Measurements from ENCODE around the gene SIDT2.

The SIDT2 gene

GRCh38 chr11:117187799-117188481, 9.4 kb downstream of the SIDT2 start:
- POLR2A ChIA-PET: interaction anchor here (0.6 to 1.4 kb wide), 2 partner anchors 8 to 43 kb away, joined by 5 read pairs; no protein-coding TSS in a partner anchor
- TF ChIP-seq, protein P1, sequence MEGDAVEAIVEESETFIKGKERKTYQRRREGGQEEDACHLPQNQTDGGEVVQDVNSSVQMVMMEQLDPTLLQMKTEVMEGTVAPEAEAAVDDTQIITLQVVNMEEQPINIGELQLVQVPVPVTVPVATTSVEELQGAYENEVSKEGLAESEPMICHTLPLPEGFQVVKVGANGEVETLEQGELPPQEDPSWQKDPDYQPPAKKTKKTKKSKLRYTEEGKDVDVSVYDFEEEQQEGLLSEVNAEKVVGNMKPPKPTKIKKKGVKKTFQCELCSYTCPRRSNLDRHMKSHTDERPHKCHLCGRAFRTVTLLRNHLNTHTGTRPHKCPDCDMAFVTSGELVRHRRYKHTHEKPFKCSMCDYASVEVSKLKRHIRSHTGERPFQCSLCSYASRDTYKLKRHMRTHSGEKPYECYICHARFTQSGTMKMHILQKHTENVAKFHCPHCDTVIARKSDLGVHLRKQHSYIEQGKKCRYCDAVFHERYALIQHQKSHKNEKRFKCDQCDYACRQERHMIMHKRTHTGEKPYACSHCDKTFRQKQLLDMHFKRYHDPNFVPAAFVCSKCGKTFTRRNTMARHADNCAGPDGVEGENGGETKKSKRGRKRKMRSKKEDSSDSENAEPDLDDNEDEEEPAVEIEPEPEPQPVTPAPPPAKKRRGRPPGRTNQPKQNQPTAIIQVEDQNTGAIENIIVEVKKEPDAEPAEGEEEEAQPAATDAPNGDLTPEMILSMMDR (IDR thresholded peaks at IDR 0.05; ENCODE audit: control extremely low read depth, extremely low read depth, low read depth, missing control alignments): no peak
- CTCF ChIA-PET: interaction anchor here (1.6 to 1.7 kb wide), 2 partner anchors 9 to 10 kb away, joined by 5 to 7 read pairs; partner anchors contain the start of gene SIDT2
- DNase-seq (ENCODE audit: extremely low spot score): peak; percentile 15

DNA sequence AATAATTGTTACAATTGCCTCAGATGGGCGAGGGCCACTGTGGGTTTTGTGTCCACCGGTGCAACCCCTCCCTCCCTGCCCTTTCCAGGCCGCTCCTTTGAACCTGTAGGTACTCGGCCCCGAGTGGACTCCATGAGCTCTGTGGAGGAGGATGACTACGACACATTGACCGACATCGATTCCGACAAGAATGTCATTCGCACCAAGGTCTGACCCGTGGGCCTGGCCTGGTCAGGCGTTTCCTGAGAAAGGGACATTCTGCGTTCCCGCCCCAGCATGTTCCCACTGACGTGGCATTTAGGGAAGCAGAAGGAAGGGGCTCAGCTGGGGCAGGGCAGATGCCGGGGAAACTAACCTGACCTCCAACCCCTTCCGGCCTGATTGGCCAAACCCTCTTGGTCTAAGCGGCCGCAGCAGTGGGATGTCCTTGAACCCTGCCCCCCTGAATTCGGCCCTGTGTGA, 10.1 kb downstream of the SIDT2 start:
- POLR2A ChIA-PET: interaction anchor here (1.0 to 1.4 kb wide), 2 partner anchors 9 to 10 kb away, joined by 3 to 5 read pairs; partner anchors contain the start of gene SIDT2
- CTCF ChIA-PET: interaction anchor here (0.9 to 1.7 kb wide), 4 partner anchors 9 to 397 kb away, joined by 3 to 7 read pairs (median 4); partner anchors contain the start of genes APOA5 and SIDT2
- DNase-seq (ENCODE audit: extremely low spot score): peak; percentile 14
- TF ChIP-seq, protein P1 (IDR thresholded peaks at IDR 0.05; ENCODE audit: control extremely low read depth, extremely low read depth, low read depth, missing control alignments): no peak

DNA sequence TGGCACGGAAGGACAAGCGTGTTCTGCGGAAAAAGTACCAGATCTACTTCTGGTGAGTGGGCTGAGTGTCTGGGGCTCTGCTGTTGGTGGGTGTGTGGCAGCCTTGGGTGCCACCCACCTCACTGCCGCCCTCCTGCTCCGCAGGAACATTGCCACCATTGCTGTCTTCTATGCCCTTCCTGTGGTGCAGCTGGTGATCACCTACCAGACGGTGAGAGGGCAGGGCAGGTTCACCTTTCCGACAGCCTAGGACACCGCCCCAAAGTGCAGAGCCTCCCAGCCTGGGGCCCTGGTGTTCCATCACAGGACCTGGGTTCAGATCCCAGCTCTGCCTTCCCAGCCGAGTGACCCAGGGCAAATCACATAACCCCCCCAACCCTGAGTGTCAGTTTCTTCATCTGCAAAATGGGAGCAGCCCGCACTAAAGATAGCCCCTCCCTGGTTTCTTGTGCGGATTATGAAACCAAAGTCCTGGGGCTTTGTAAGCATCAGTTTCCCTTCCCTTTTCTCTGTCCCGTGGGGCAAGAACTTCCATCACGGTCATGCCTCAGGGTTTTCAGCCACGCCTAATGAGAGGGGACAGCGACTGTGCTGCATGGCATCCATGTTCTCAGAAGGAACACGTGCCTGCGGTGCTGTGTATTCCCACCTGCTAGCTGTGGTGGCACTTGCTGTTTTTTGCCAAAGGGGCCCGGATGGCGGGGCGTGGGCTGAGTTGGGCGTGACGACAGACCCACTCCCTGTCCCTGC, 10.8 kb downstream of the SIDT2 start:
- ChIA-PET CTCF (interaction anchor here (0.9 to 1.7 kb wide), 4 partner anchors 10 to 398 kb away, joined by 3 to 7 read pairs (median 4); partner anchors contain the start of genes APOA5 and SIDT2), POLR2A (interaction anchor here (0.6 to 1.4 kb wide), 3 partner anchors 10 to 19 kb away, joined by 3 to 5 read pairs (median 3); partner anchors contain the start of gene SIDT2)
- peak; percentile 68 for DNase-seq (ENCODE audit: extremely low spot score)
- TF ChIP-seq, protein P1 (IDR thresholded peaks at IDR 0.05; ENCODE audit: control extremely low read depth, extremely low read depth, low read depth, missing control alignments): no peak

- ChIA-PET CTCF (no interaction called here), POLR2A (no interaction called here)
- TF ChIP-seq, protein P1 (IDR thresholded peaks at IDR 0.05; ENCODE audit: control extremely low read depth, extremely low read depth, low read depth, missing control alignments): no peak
- DNase-seq (ENCODE audit: extremely low spot score): peak; percentile 15
These were observed 11.5 kb downstream of the SIDT2 start for GRCh38 chr11:117189941-117190544.

GRCh38 chr11:117191680-117192400, 13.3 kb downstream of the SIDT2 start:
- TF ChIP-seq, protein P1 (IDR thresholded peaks at IDR 0.05; ENCODE audit: control extremely low read depth, extremely low read depth, low read depth, missing control alignments): no peak
- CTCF ChIA-PET: interaction anchor here (1.2 kb wide), 1 partner anchor 14 kb away, joined by 4 read pairs; the partner anchor contains the start of gene SIDT2
- POLR2A ChIA-PET: no interaction called here
- no peak for DNase-seq (ENCODE audit: extremely low spot score)
